MM.1S (cell line): Measurements from ENCODE around the gene ASIC2.

Experiments used
- EZH2 ChIP-seq: fragments of 300-600 bp; sonication (generic); optimal IDR thresholded peaks from 2 replicates; pipeline ENCODE3; 2017; ENCODE audit warnings: low read depth, mild to moderate bottlenecking, antibody characterized with exemption, low read length, mixed read lengths
- EZH2phosphoT487 ChIP-seq: fragments of 300-600 bp; sonication (generic); IDR thresholded peaks from 2 replicates; pipeline ENCODE4 v1.6.1; 2018; ENCODE audit warnings: antibody characterized with exemption, low read length
- TF ChIP-seq, protein P1 (sequence below): fragments of 300-600 bp; sonication (generic); IDR thresholded peaks from 2 replicates; pipeline ENCODE4 v1.5.1; 2016; ENCODE audit warnings: antibody characterized with exemption, low read length, mixed read lengths

DNA sequence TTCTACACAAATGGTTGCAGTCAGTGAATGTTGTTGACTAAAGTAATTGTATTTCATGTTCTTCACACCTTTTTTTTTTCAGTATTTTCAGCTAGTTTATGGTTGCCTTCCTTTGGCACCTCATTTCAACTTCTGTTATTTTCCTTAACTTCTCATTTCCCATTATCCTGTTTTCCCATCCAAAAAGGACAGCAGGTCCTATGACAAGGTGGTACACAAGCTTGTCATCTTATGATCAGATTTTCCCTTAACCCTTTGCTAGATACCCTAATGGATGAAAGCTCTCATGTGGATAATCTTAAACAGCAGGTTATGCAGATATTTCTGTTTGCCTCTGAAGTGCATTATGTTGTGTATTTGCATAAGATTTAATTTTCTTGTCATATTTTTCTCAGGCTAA lies 7.1 kb upstream of the ASIC2 start:
- TF ChIP-seq, protein P1, sequence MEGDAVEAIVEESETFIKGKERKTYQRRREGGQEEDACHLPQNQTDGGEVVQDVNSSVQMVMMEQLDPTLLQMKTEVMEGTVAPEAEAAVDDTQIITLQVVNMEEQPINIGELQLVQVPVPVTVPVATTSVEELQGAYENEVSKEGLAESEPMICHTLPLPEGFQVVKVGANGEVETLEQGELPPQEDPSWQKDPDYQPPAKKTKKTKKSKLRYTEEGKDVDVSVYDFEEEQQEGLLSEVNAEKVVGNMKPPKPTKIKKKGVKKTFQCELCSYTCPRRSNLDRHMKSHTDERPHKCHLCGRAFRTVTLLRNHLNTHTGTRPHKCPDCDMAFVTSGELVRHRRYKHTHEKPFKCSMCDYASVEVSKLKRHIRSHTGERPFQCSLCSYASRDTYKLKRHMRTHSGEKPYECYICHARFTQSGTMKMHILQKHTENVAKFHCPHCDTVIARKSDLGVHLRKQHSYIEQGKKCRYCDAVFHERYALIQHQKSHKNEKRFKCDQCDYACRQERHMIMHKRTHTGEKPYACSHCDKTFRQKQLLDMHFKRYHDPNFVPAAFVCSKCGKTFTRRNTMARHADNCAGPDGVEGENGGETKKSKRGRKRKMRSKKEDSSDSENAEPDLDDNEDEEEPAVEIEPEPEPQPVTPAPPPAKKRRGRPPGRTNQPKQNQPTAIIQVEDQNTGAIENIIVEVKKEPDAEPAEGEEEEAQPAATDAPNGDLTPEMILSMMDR: no peak
- TF ChIP-seq EZH2phosphoT487 (no peak), EZH2 (no peak)
